Measurements from ENCODE around the gene RCAN2.
"Not testable (repeated sequence)": the region's sequence is repeated elsewhere in the genome, so short reads cannot be mapped to it uniquely, and the experiment has no call there.

Gene RCAN2

GRCh38 chr6:46381579-46381978, 109.7 kb downstream of the RCAN2 start:
- no peak for DNase-seq

- DNase-seq: no peak
These were observed 110.2 kb downstream of the RCAN2 start for GRCh38 chr6:46381057-46381456.

GRCh38 chr6:46380152-46380807, 111.0 kb downstream of the RCAN2 start:
- DNase-seq: no peak

GRCh38 chr6:46378882-46379416, 112.3 kb downstream of the RCAN2 start:
- no peak for DNase-seq

GRCh38 chr6:46378161-46378881, 112.9 kb downstream of the RCAN2 start:
- DNase-seq: no peak

- DNase-seq: no peak
These were observed 114.0 kb downstream of the RCAN2 start for GRCh38 chr6:46377209-46377608.

- no peak for DNase-seq
These were observed 114.6 kb downstream of the RCAN2 start for GRCh38 chr6:46376562-46377061.

GRCh38 chr6:46370622-46371021, 120.6 kb downstream of the RCAN2 start:
- DNase-seq: no peak

- DNase-seq: no peak
These were observed 123.1 kb downstream of the RCAN2 start for GRCh38 chr6:46368169-46368536.

GRCh38 chr6:46367354-46368168, 123.7 kb downstream of the RCAN2 start:
- DNase-seq: no peak

- DNase-seq: no peak
These were observed 124.9 kb downstream of the RCAN2 start for GRCh38 chr6:46366190-46366900.

GRCh38 chr6:46357591-46357990, 133.7 kb downstream of the RCAN2 start:
- no peak for DNase-seq

- DNase-seq: no peak
These were observed 134.7 kb downstream of the RCAN2 start for GRCh38 chr6:46356543-46356942.

GRCh38 chr6:46353528-46353927, 137.7 kb downstream of the RCAN2 start:
- no peak for DNase-seq

GRCh38 chr6:46352541-46353268, 138.5 kb downstream of the RCAN2 start:
- DNase-seq: no peak

GRCh38 chr6:46350714-46351113, 140.5 kb downstream of the RCAN2 start:
- DNase-seq: no peak

GRCh38 chr6:46347669-46348068, 143.6 kb downstream of the RCAN2 start:
- no peak for DNase-seq

- DNase-seq: no peak
These were observed 151.0 kb downstream of the RCAN2 start for GRCh38 chr6:46340246-46340645.

GRCh38 chr6:46338131-46338530, 153.1 kb downstream of the RCAN2 start:
- DNase-seq: no peak

GRCh38 chr6:46334442-46334841, 156.8 kb downstream of the RCAN2 start:
- DNase-seq: no peak

GRCh38 chr6:46333481-46333880, 157.8 kb downstream of the RCAN2 start:
- DNase-seq: no peak

- not testable (repeated sequence) for DNase-seq
These were observed 158.8 kb downstream of the RCAN2 start for GRCh38 chr6:46332448-46332847.

Measured in eye (tissue), 1 donor.